Upper lobe of right lung (tissue), 1 donor: ENCODE results near the gene STK32C. TPM values are rescaled to one million over a fixed set of nuclear protein-coding genes. Genes with fewer than 3 reads are reported as not detected.
"Not testable (repeated sequence)": the region's sequence is repeated elsewhere in the genome, so short reads cannot be mapped to it uniquely, and the experiment has no call there.

Source experiments
- ATAC-seq: fragments of 200-7000 bp; cut with Tn5 transposase; one replicate; pipeline ENCODE4 v1.9.1; 2020; ENCODE audit warnings: mild to moderate bottlenecking, moderate library complexity
- DNase-seq: peaks from one replicate; pipeline ENCODE4 v3.0.0-alpha.2; 2020
- H3K27ac ChIP-seq: fragments of 200-600 bp; one replicate; pipeline ENCODE4 v1.8.0; 2022
- H3K27me3 ChIP-seq: fragments of 200-600 bp; one replicate; pipeline ENCODE4 v1.8.0; 2022; ENCODE audit warnings: mild to moderate bottlenecking
- H3K36me3 ChIP-seq: fragments of 200-600 bp; one replicate; pipeline ENCODE4 v1.8.0; 2022
- H3K4me1 ChIP-seq: fragments of 200-600 bp; one replicate; pipeline ENCODE4 v1.8.0; 2022
- H3K4me3 ChIP-seq: fragments of 200-600 bp; one replicate; pipeline ENCODE4 v1.8.0; 2022; ENCODE audit warnings: mild to moderate bottlenecking
- H3K9me3 ChIP-seq: fragments of 200-600 bp; one replicate; pipeline ENCODE4 v1.8.0; 2022
- intact Hi-C: fragments of 100-400 bp; cut with DNase I; formaldehyde crosslinking; loops from one replicate; pipeline ENCODE4 v1.11.0; 2022
- total RNA-seq: library from RNA; stranded (reverse); fragmentation: NEBNext Ultra II Directional; extraction: Animal tissue kit (Norgen Biotek cat#: 25700); gene quantifications from one replicate; pipeline ENCODE4 v1.2.1, GENCODE V29; 2021
- TF ChIP-seq, protein P1 (sequence below): fragments of 200-600 bp; IDR thresholded peaks from one replicate; pipeline ENCODE4 v1.8.0; 2022; ENCODE audit warnings: antibody characterized with exemption
- donor health status: DM: no; HTN: yes; CAD: no; lungs with severe emphysema.

STK32C gene
- total RNA-seq, 1 donor from 2014 or later, result 13.2 TPM

DNA sequence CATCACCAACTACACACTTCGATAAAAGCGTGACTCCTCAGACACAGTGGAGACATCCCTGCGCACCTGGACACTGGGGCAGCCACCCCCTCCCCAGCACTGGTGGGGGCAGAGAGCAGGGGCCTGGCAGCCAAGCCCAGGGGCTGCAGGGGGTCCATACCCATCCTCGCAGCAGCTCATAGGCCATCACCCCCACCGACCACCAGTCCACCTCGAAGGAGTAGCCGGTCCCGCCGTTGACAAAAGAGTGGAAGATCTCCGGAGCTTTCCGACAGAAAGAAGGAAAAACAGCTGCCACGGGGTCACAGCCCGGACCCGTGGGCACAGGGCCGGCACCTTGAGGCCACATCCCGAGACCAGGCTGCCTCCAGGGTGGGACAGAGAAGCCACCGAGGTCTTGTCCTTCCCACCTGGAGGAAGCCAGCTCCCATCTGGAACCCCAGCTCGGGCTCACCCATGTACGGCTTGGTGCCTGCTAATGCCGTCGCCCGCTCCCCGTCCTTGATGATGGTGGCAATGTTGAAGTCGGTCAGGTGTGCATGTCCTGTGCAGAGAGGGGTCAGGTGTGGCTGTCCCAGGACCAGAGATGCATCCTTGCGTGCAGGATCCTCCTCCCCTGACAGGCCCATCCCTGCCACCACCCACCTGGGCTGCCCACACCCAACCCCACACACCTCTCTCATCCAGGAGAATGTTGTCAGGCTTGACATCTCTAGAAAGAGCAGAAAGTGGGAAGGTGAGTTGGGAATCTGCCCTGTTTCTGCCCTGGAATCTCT lies 82.5 kb downstream of the STK32C start:
- Histone ChIP-seq H3K4me3 (no peak overlapping the region), H3K36me3 (no peaks in the 10 kb centered on the region), H3K27me3 (no peaks in the 10 kb centered on the region), H3K9me3 (no peaks in the 10 kb centered on the region), H3K4me1 (no peaks in the 10 kb centered on the region), H3K27ac (no peak overlapping the region)
- TF ChIP-seq, protein P1, sequence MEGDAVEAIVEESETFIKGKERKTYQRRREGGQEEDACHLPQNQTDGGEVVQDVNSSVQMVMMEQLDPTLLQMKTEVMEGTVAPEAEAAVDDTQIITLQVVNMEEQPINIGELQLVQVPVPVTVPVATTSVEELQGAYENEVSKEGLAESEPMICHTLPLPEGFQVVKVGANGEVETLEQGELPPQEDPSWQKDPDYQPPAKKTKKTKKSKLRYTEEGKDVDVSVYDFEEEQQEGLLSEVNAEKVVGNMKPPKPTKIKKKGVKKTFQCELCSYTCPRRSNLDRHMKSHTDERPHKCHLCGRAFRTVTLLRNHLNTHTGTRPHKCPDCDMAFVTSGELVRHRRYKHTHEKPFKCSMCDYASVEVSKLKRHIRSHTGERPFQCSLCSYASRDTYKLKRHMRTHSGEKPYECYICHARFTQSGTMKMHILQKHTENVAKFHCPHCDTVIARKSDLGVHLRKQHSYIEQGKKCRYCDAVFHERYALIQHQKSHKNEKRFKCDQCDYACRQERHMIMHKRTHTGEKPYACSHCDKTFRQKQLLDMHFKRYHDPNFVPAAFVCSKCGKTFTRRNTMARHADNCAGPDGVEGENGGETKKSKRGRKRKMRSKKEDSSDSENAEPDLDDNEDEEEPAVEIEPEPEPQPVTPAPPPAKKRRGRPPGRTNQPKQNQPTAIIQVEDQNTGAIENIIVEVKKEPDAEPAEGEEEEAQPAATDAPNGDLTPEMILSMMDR, result no peak
- intact Hi-C loops, result loop anchor here (5.0 to 10.0 kb wide), 2 partner anchors 127 to 230 kb away; no protein-coding TSS in a partner anchor
- DNase-seq (no peak), ATAC-seq (no peak)

DNA sequence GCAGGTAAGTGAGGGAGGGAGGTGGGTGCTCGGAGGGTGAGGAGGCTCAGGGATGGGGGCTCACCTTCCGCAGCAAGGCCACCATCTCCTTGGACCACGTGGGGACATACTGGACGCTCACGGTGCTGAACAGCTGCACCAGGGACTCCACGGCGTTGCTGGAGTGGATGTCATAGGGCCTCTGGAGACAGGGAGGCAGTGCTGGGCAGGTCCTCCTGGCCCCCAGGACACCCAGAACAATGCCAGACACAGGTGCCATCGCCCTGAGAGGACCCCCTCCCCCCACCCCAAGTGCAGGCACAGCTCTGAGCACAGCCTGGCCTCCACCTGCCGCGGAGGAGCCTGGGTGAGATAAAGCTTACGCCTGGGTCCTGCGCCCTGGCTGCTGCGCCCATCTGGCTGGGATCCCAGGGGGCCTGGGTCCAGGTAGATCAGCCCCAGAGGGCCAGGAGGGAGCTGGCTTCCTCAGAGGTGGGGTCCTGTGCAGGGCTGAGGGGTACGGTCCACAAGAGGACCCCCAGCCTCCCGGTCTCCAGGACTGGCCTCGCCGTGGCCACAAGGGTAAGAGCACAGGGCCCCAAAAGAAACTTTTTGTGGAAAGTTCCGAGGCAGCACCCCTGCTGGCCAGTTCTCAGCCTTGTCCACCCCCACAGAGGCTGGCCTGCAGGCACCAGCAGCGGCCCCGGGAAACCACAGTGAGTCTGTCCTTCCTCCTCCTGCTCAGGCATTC lies 83.2 kb downstream of the STK32C start:
- ATAC-seq, result no peak
- DNase-seq, result no peak

DNA sequence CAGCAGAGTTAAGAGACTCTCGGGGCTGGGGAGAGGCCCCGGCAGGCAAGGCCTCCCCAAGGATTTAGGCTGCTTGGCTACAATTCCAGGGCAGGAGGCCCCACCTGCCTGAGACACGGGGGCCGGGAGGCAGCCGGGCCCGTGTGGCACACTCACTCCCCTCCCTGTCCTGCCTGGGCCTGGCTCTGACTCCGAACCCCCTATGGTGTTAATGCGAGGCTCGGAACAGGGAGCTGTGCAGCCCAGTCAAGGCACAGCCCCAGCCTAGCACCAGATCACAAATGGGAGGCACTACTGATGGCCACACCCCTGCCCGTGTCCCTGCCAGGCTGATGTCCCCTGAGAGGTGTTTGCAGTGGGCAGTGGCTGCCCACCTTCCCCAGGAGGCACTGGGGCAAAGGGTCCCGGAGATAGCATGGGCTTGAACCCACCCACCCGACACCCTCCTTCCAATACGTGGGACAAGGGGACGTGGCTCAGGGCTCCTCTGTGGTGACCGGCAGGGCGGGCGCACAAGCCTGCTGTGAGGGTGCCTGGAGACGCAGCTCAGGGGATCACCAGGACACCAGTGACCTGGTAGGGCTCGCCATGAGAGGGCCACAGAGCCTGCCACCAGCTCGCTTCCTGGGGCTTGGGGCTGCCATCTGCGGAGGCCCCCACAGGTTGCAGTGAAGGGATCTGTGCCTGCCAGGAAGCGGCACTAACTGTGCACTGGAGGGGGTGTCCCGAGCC lies 84.0 kb downstream of the STK32C start:
- Histone ChIP-seq H3K27ac (no peak overlapping the region), H3K4me3 (no peak overlapping the region), H3K27me3 (no peaks in the 10 kb centered on the region), H3K9me3 (no peaks in the 10 kb centered on the region), H3K36me3 (no peaks in the 10 kb centered on the region), H3K4me1 (no peaks in the 10 kb centered on the region)
- TF ChIP-seq, protein P1, result no peak
- DNase-seq (no peak), ATAC-seq (no peak)
- intact Hi-C loops, result loop anchor here (10.0 kb wide), 1 partner anchor 231 kb away; no protein-coding TSS in a partner anchor

More for the DNA sequence above, 83.2 kb downstream of the STK32C start:
- TF ChIP-seq, protein P1, result no peak
- Histone ChIP-seq H3K4me3 (no peak overlapping the region), H3K36me3 (no peaks in the 10 kb centered on the region), H3K4me1 (no peaks in the 10 kb centered on the region), H3K27me3 (no peaks in the 10 kb centered on the region), H3K9me3 (no peaks in the 10 kb centered on the region), H3K27ac (no peak overlapping the region)
- intact Hi-C loops, result loop anchor here (5.0 to 10.0 kb wide), 2 partner anchors 128 to 230 kb away; no protein-coding TSS in a partner anchor

DNA sequence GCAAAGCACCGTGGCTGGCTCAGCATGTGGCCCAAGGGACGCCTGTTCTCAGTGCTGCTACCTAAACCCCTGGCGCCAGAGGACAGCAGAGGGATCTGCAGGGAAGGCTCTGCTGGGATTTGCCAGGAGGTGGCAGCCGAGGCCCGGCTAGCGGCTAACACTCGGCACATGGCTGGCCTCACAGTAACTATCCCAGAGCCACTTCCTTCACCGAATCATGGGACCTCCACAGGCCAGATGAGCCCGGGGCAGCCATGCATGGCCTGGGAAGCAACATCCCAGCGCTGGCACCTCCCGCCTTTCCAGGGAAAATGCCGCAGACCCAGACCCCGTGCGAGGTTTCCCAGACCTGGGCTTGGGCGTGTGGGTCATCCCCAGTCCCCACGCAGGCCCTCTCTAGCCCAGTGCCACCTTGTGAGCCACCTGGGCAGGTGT lies 84.6 kb downstream of the STK32C start:
- Histone ChIP-seq H3K27ac (no peak overlapping the region), H3K27me3 (no peaks in the 10 kb centered on the region), H3K4me3 (no peak overlapping the region), H3K4me1 (no peaks in the 10 kb centered on the region), H3K9me3 (no peaks in the 10 kb centered on the region), H3K36me3 (no peaks in the 10 kb centered on the region)
- peak; percentile 93 for ATAC-seq
- TF ChIP-seq, protein P1, result peak; percentile 85
- peak; percentile 88 for DNase-seq
- intact Hi-C loops, result loop anchor here (10.0 kb wide), 1 partner anchor 232 kb away; no protein-coding TSS in a partner anchor

DNA sequence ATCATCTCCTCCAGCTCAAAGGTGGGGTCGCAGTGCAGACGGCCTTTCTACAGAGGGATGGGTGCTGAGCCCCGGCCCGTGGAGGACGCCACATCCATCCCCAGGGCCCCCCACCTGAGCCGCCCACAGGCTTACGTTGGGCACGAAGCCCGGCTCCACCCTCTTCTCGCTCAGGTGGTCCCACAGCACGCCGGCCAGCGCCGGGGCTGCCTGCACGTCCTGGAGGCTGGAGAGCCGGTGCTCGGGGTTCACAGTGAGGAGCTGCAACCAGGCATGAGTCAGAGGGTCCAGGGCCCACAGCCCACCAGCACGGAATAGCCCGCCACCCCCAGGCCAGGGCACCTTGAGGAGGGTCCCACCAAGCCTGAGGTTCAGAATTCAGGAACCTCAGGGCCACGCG lies 85.0 kb downstream of the STK32C start:
- Histone ChIP-seq H3K27ac (no peak overlapping the region), H3K9me3 (no peaks in the 10 kb centered on the region), H3K36me3 (no peaks in the 10 kb centered on the region), H3K27me3 (no peaks in the 10 kb centered on the region), H3K4me3 (no peak overlapping the region), H3K4me1 (no peaks in the 10 kb centered on the region)
- TF ChIP-seq, protein P1, result no peak
- no peak for DNase-seq
- intact Hi-C loops, result loop anchor here (10.0 kb wide), 1 partner anchor 232 kb away; no protein-coding TSS in a partner anchor
- ATAC-seq, result no peak

DNA sequence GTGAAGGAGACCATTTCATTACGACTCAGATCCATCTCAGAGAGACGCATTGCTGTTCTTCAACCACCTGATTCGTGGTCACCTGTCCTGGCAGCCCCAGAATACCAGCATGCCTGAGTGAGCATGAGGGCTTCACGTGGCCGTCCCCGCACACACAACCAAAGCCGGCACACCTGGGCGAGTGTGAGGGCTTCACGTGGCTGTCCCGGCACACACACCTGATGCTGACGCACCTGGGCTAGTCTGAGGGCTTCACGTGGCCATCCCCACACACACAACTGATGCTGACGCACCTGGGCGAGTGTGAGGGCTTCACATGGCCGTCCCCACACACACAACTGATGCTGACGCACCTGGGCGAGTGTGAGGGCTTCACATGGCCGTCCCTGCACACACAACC lies 86.8 kb downstream of the STK32C start:
- not testable (repeated sequence) for H3K9me3 ChIP-seq, H3K36me3 ChIP-seq, H3K4me1 ChIP-seq, H3K27ac ChIP-seq, DNase-seq, H3K27me3 ChIP-seq, ATAC-seq, H3K4me3 ChIP-seq
- intact Hi-C loops, result loop anchor here (10.0 kb wide), 1 partner anchor 234 kb away; no protein-coding TSS in a partner anchor
